Endodermal cell (in vitro differentiated cells): ENCODE data around the gene DGKD. TPM values are rescaled to one million over a fixed set of nuclear protein-coding genes. Genes with fewer than 3 reads are reported as not detected.

ENCODE experiments used
- DNase-seq: peaks from one replicate; pipeline ENCODE4 v3.0.0-alpha.2; 2017
- H3K27ac ChIP-seq: 2 replicates; pipeline ENCODE4 v1.5.1; 2013; ENCODE audit warnings: mild to moderate bottlenecking, low read depth, low read length, moderate library complexity
- H3K27me3 ChIP-seq: 2 replicates; pipeline ENCODE4 v1.6.1; 2013; ENCODE audit warnings: mild to moderate bottlenecking, low read length, moderate library complexity; ENCODE audit not compliant: insufficient read depth, control insufficient read depth, poor library complexity, severe bottlenecking
- H3K36me3 ChIP-seq: 2 replicates; pipeline ENCODE4 v1.7.0; 2013; ENCODE audit warnings: mild to moderate bottlenecking, low read length, moderate library complexity; ENCODE audit not compliant: control insufficient read depth, insufficient read depth
- H3K4me1 ChIP-seq: one replicate; pipeline ENCODE4 v1.7.0; 2013; ENCODE audit warnings: low read length; ENCODE audit not compliant: control insufficient read depth, insufficient read depth
- H3K4me3 ChIP-seq: 2 replicates; pipeline ENCODE4 v1.5.1; 2013; ENCODE audit warnings: mild to moderate bottlenecking, low read length, moderate library complexity
- H3K9ac ChIP-seq: 2 replicates; pipeline ENCODE4 v1.6.1; 2013; ENCODE audit warnings: mild to moderate bottlenecking, low read length, moderate library complexity; ENCODE audit not compliant: poor library complexity, severe bottlenecking; ENCODE audit errors: extremely low read depth
- H3K9me3 ChIP-seq: 2 replicates; pipeline ENCODE4 v1.6.1; 2013; ENCODE audit warnings: mild to moderate bottlenecking, low read length, moderate library complexity; ENCODE audit not compliant: control insufficient read depth
- H3K27ac Mint-ChIP-seq: 2 replicates; pipeline ENCODE4 v1.8.0; 2020; ENCODE audit warnings: mixed read lengths
- H3K27me3 Mint-ChIP-seq: 2 replicates; pipeline ENCODE4 v1.8.0; 2021; ENCODE audit warnings: mild to moderate bottlenecking, mixed read lengths; ENCODE audit not compliant: insufficient read depth
- H3K36me3 Mint-ChIP-seq: 2 replicates; pipeline ENCODE4 v1.8.0; 2020; ENCODE audit warnings: low read depth, mixed read lengths
- H3K4me1 Mint-ChIP-seq: 2 replicates; pipeline ENCODE4 v1.8.0; 2020; ENCODE audit warnings: mixed read lengths
- H3K4me3 Mint-ChIP-seq: 2 replicates; pipeline ENCODE4 v1.8.0; 2020; ENCODE audit warnings: mild to moderate bottlenecking, moderate library complexity, mixed read lengths
- H3K9me3 Mint-ChIP-seq: 2 replicates; pipeline ENCODE4 v1.8.0; 2020; ENCODE audit warnings: mild to moderate bottlenecking, mixed read lengths
- CTCF ChIP-seq: fragments of 200-600 bp; sonication (generic); conservative IDR thresholded peaks from 2 replicates; pipeline ENCODE4 v1.5.0; 2021; ENCODE audit warnings: antibody characterized with exemption, mild to moderate bottlenecking
- WGBS, 2 experiments: methylation state at CpG; one replicate each; pipeline versions ENCODE4 v1.1.5 to v1.1.7; 2013; ENCODE audit warnings: missing lambda C conversion rate in 2 of 2, mixed read lengths in 1 of 2; ENCODE audit not compliant: insufficient coverage in 1 of 2, insufficient read length in 1 of 2; 5-methylcytosine and 5-hydroxymethylcytosine counted together
- total RNA-seq, 2 donors: library from RNA; stranded (reverse); fragmentation: NEBNext Ultra II Directional in 1 of 2; extraction: Animal tissue kit (Norgen Biotek cat#: 25700) in 1 of 2; gene quantifications; 2 replicates in 1 of 2; 3 replicates in 1 of 2; pipeline ENCODE4 v1.2.1, GENCODE V29; 2021

DGKD gene
- total RNA-seq, 2 donors from 2014 or later = 39.2 to 46.9 TPM

DNA sequence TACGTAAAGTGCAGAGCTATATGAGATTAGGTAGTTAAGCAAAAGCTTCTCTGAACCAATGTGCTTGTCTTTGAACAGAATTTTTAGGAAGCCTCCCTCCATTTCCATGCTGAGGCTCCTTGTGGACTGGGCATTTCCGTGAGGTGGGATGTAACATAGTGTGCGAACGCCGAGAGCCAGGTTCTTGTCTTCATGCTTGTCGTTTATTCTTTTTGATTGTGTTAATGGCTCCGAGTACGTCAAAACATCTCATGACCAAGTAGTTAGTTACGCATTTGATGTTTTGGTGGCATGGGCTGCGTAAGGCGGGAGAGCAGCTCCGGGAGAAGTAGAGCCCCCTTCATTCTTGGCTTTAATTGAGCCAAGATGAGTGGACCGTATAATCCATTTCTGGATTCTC lies 32.9 kb downstream of the DGKD start:
- Mint-ChIP-seq H3K27ac (no peak overlapping the region), H3K4me3 (no peak overlapping the region), H3K9me3 (no peaks in the 10 kb centered on the region), H3K36me3 (peaks cover 33% of the 10 kb centered on the region), H3K4me1 (peaks cover 8% of the 10 kb centered on the region), H3K27me3 (no peaks in the 10 kb centered on the region)
- TF ChIP-seq CTCF = no peak
- DNase-seq = no peak
- 95 to 96% methylated on average over 10 to 13 of the region's 13 CpGs for WGBS, 2 experiments
- Histone ChIP-seq H3K27me3 (no peaks in the 10 kb centered on the region), H3K36me3 (peaks cover 16% of the 10 kb centered on the region), H3K27ac (no peak overlapping the region), H3K9ac (no peak overlapping the region), H3K9me3 (no peaks in the 10 kb centered on the region), H3K4me3 (no peak overlapping the region), H3K4me1 (no peaks in the 10 kb centered on the region)

DNA sequence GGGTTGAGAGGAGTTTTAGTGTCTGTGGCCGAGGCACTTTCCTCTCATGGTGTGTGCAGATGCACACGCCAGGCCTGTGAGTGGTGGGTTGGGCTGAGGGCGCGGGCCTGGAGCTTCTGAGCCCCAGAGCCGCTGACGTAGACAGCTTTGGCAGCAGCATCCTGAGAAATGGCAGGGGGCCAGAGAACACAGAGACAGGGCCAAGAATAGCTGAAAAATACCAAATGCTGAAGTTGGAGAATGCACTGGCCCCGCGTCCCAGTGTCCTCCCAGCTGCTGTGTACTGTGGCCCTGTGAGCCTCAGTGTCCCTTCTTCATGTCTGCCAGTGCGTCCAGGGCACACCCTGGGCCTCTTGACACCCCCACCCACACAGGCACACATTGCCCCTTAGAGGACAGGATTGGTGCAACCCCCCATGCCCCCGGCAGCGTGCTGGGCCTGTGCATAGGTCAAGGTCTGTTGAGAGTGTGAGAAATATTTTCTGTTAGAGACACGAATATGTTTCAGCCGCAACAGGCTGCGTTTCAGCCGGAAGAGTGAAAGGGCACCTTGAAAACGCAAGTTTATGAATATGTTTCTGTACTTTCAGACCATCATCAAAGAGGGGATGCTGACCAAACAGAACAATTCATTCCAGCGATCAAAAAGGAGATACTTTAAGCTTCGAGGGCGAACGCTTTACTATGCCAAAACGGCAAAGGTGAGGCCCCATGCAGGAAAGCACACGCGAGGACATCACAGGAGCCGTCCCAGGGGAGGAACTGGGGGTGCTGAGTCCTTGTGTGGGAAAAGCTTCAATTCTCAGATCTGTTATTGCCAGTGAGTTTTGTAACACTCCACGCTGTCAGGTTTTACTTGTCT lies 33.6 kb downstream of the DGKD start:
- 93 to 94% methylated on average over 21 to 25 of the region's 25 CpGs for WGBS, 2 experiments
- Histone ChIP-seq H3K4me1 (no peaks in the 10 kb centered on the region), H3K36me3 (peaks cover 16% of the 10 kb centered on the region), H3K27ac (no peak overlapping the region), H3K9me3 (no peaks in the 10 kb centered on the region), H3K4me3 (no peak overlapping the region), H3K9ac (no peak overlapping the region), H3K27me3 (no peaks in the 10 kb centered on the region)
- Mint-ChIP-seq H3K9me3 (no peaks in the 10 kb centered on the region), H3K27me3 (no peaks in the 10 kb centered on the region), H3K4me1 (peaks cover 8% of the 10 kb centered on the region), H3K4me3 (no peak overlapping the region), H3K36me3 (peaks cover 35% of the 10 kb centered on the region), H3K27ac (no peak overlapping the region)
- DNase-seq = no peak
- no peak for TF ChIP-seq CTCF

GRCh38 chr2:233389601-233390125 lies 35.4 kb downstream of the DGKD start:
- H3K4me1 Mint-ChIP-seq = peaks cover 4% of the 10 kb centered on the region
- Histone ChIP-seq H3K9ac (no peak overlapping the region), H3K9me3 (no peaks in the 10 kb centered on the region), H3K4me1 (no peaks in the 10 kb centered on the region), H3K27ac (no peak overlapping the region), H3K36me3 (peaks cover 16% of the 10 kb centered on the region), H3K4me3 (no peak overlapping the region), H3K27me3 (no peaks in the 10 kb centered on the region)
- TF ChIP-seq CTCF = no peak
- H3K4me3 Mint-ChIP-seq = no peak overlapping the region
- no peaks in the 10 kb centered on the region for H3K27me3 Mint-ChIP-seq
- no peaks in the 10 kb centered on the region for H3K9me3 Mint-ChIP-seq
- H3K36me3 Mint-ChIP-seq = peaks cover 41% of the 10 kb centered on the region
- WGBS, 2 experiments = 96 to 98% methylated on average over 6 to 8 of the region's 8 CpGs
- DNase-seq = no peak
- H3K27ac Mint-ChIP-seq = no peak overlapping the region
